ENCODE measurements around the gene FLYWCH2.

GRCh38 chr16:2857451-2858244, 25.4 kb upstream of the FLYWCH2 start, which contains the start of gene PRSS22:
- no peak for TF ChIP-seq ZNF114 (CRISPR knock-in tag; IDR thresholded peaks at IDR 0.05)
- TF ChIP-seq JUNB (IDR thresholded peaks at IDR 0.05; ENCODE audit: unreplicated experiment) = no peak
- TF ChIP-seq CTCF (conservative IDR thresholded peaks at IDR 0.05; ENCODE audit: low read depth in 2 of 2) = no peak
- no peak for TF ChIP-seq EZH2 (IDR thresholded peaks at IDR 0.05; ENCODE audit: low read depth, unreplicated experiment)
- TF ChIP-seq REST (IDR thresholded peaks at IDR 0.05; ENCODE audit: unreplicated experiment) = no peak
